B cell (primary cell): ENCODE results near the gene MAD1L1. TPM values are rescaled to one million over a fixed set of nuclear protein-coding genes. Genes with fewer than 3 reads are reported as not detected.

Experiments
- ATAC-seq: fragments of 200-7000 bp; cut with Tn5 transposase; one replicate; pipeline ENCODE4 v1.10.0; 2021; ENCODE audit warnings: low read depth, mild to moderate bottlenecking, moderate number of reproducible peaks, moderate library complexity
- CTCF ChIA-PET: fragments of 350-600 bp; sonication (Branson Sonifier 250); formaldehyde crosslinking; loops from one replicate; lab custom pipeline; 2021; ENCODE audit warnings: antibody characterized with exemption, inconsistent platforms; lab: Charles Lee
- POLR2A ChIA-PET: fragments of 350-600 bp; sonication (Branson Sonifier 250); formaldehyde crosslinking; loops from one replicate; lab custom pipeline; 2021; ENCODE audit warnings: antibody characterized with exemption; lab: Charles Lee
- DNase-seq: peaks from one replicate; pipeline ENCODE4 v3.0.0; 2013
- H2AFZ ChIP-seq: 2 replicates; pipeline ENCODE4 v1.6.1; 2012; ENCODE audit warnings: mild to moderate bottlenecking, low read depth, low read length; ENCODE audit not compliant: insufficient read depth, poor library complexity, severe bottlenecking
- H3K27ac ChIP-seq, 2 donors: 1 replicate in 1 of 2; 2 replicates in 1 of 2; pipeline ENCODE4 v1.5.1; 2012 to 2013; ENCODE audit warnings: low read length in 2 of 2, mild to moderate bottlenecking in 2 of 2, moderate library complexity in 1 of 2
- H3K27me3 ChIP-seq, 4 experiments: fragments of 200-600 bp in 1 of 4; sonication (generic) in 1 of 4; replicated peaks in 1 of 4; 1 replicate in 2 of 4; 2 replicates in 2 of 4; pipeline versions ENCODE4 v1.6.1 to v1.7.0; 2013 to 2016; ENCODE audit warnings: low read length in 3 of 4, mild to moderate bottlenecking in 2 of 4, mixed read lengths in 1 of 4, moderate library complexity in 1 of 4; ENCODE audit not compliant: insufficient read depth in 4 of 4, control insufficient read depth in 3 of 4; ENCODE audit errors: control extremely low read depth in 1 of 4
- H3K36me3 ChIP-seq, 2 experiments: replicated peaks in 1 of 2; 1 replicate in 1 of 2; 2 replicates in 1 of 2; pipeline versions ENCODE4 v1.6.1 to v1.7.1; 2013; ENCODE audit warnings: low read length in 1 of 2; ENCODE audit not compliant: insufficient read depth in 2 of 2, control insufficient read depth in 1 of 2; ENCODE audit errors: control extremely low read depth in 1 of 2, extremely low read depth in 1 of 2
- H3K4me1 ChIP-seq, 2 donors: fragments of 200-600 bp in 1 of 2; sonication (generic) in 1 of 2; 1 replicate in 1 of 2; 2 replicates in 1 of 2; pipeline versions ENCODE4 v1.5.1 to v1.6.1; 2013 to 2017; ENCODE audit warnings: low read length in 2 of 2; ENCODE audit not compliant: control insufficient read depth in 2 of 2, insufficient read depth in 2 of 2
- H3K4me2 ChIP-seq: replicated peaks from 2 replicates; pipeline ENCODE3; 2012; ENCODE audit warnings: mild to moderate bottlenecking, low read depth, low read length; ENCODE audit not compliant: poor library complexity, severe bottlenecking
- H3K4me3 ChIP-seq, 5 experiments: fragments of 200-600 bp in 1 of 5; sonication (generic) in 1 of 5; 1 replicate in 3 of 5; 2 replicates in 2 of 5; pipeline versions ENCODE4 v1.5.1 to v1.7.0; 2011 to 2016; ENCODE audit warnings: low read length in 4 of 5, mild to moderate bottlenecking in 4 of 5, low read depth in 2 of 5, control low read depth in 1 of 5, moderate library complexity in 1 of 5; ENCODE audit not compliant: insufficient read depth in 1 of 5; ENCODE audit errors: control extremely low read depth in 1 of 5, extremely low read depth in 1 of 5
- H3K79me2 ChIP-seq: fragments of 200-600 bp; sonication (generic); one replicate; pipeline ENCODE4 v1.6.0; 2016; ENCODE audit warnings: low read length; ENCODE audit not compliant: control insufficient read depth, insufficient read depth
- H3K9ac ChIP-seq: fragments of 200-600 bp; sonication (generic); 2 replicates; pipeline ENCODE4 v1.6.1; 2017; ENCODE audit warnings: mild to moderate bottlenecking, low read length, moderate library complexity
- H3K9me3 ChIP-seq, 3 donors: one replicate each; pipeline versions ENCODE4 v1.6.1 to v1.7.1; 2013; ENCODE audit warnings: low read length in 2 of 3; ENCODE audit not compliant: control insufficient read depth in 2 of 3, insufficient read depth in 1 of 3; ENCODE audit errors: control extremely low read depth in 1 of 3
- H4K20me1 ChIP-seq: 2 replicates; pipeline ENCODE4 v1.6.0; 2012; ENCODE audit warnings: mild to moderate bottlenecking, low read length; ENCODE audit not compliant: insufficient read depth, control insufficient read depth, poor library complexity, severe bottlenecking
- H3K27ac Mint-ChIP-seq: one replicate; pipeline ENCODE4 v1.8.0; 2021; ENCODE audit warnings: mixed read lengths
- H3K27me3 Mint-ChIP-seq: one replicate; pipeline ENCODE4 v1.8.0; 2021; ENCODE audit warnings: mixed read lengths
- H3K4me1 Mint-ChIP-seq: one replicate; pipeline ENCODE4 v1.8.0; 2021; ENCODE audit warnings: mixed read lengths
- H3K4me3 Mint-ChIP-seq: one replicate; pipeline ENCODE4 v1.8.0; 2021; ENCODE audit warnings: mixed read lengths
- H3K9me3 Mint-ChIP-seq: one replicate; pipeline ENCODE4 v1.8.0; 2022; ENCODE audit warnings: mixed read lengths; ENCODE audit not compliant: insufficient read depth
- EZH2 ChIP-seq: IDR thresholded peaks from 2 replicates; pipeline ENCODE4 v1.6.1; 2012; ENCODE audit warnings: borderline replicate concordance, low read depth, mild to moderate bottlenecking, moderate library complexity, low read length; ENCODE audit not compliant: insufficient read depth, poor library complexity, severe bottlenecking
- WGBS: methylation state at CpG from one replicate; pipeline ENCODE4 v1.1.5; 2013; ENCODE audit warnings: missing lambda C conversion rate; ENCODE audit not compliant: insufficient coverage; 5-methylcytosine and 5-hydroxymethylcytosine counted together
- intact Hi-C: fragments of 100-400 bp; cut with micrococcal nuclease; formaldehyde crosslinking; loops from one replicate; pipeline ENCODE4 v1.10.0; 2022
- polyA plus RNA-seq: library from polyadenylated mRNA; depleted of rRNA; stranded (reverse); fragments of >200 nt; gene quantifications from 2 replicates; pipeline ENCODE4 v1.2.3, GENCODE V29; 2012
- total RNA-seq, 2 donors: library from RNA; stranded (reverse); fragments of 120-200 nt in 1 of 2; gene quantifications; 1 replicate in 1 of 2; 2 replicates in 1 of 2; pipeline versions ENCODE4 v1.2.3 to v1.2.4, GENCODE V29; 2013 to 2022
- TF ChIP-seq, protein P1 (sequence below): fragments of 200-600 bp; IDR thresholded peaks from one replicate; pipeline ENCODE4 v1.8.0; 2022; ENCODE audit warnings: antibody characterized with exemption, mild to moderate bottlenecking

The MAD1L1 gene
- total and polyA plus RNA-seq, 2 donors (not counting 1 experiment from before 2014, with no cell fraction given): 86.7 to 110 TPM

DNA sequence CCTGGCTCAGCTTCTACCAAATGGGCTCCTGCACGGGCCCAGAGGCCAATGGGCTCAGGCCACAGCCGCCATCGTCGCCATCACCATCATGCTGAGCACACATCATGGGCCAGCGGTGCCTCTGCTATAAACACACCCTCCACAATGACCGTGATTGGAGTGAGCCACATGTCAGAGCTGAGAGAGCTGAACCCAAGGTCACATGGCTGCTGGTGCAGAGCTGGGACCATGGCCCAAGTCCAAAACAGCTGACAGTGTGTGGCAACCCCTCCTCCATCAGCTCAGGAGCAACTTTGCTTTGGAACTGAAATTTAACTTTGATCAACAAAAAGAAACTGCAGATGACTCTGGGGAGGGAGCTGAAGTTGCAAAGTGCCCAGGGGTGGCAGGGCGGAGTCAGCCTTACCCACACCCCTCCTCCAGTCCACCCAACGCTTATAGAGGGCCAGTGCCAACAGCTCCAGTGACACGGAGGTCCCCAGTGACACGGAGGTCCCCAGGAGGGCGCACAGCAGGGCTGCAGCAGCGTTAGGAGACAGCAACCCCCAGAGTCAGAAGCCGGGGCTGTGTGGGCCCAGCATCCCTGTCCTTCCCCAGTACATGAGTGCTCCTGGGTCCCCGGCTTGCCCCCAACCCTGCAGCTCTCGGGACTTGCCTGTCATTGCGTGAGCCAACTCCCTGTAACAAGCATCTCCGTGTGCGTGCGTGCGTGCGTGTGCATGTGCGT, 313.0 kb downstream of the MAD1L1 start:
- peaks cover 34% of the 10 kb centered on the region for H3K4me1 Mint-ChIP-seq
- 26% methylated on average over 22 of the region's 22 CpGs for WGBS

More for the DNA sequence above, 313.0 kb downstream of the MAD1L1 start:
- H3K4me1 ChIP-seq: peaks cover 26 to 32% of the 10 kb centered on the region in 2 donors
- no peaks in the 10 kb centered on the region for H3K9me3 ChIP-seq
- peak overlapping the region; percentile 88 for H3K4me2 ChIP-seq
- Mint-ChIP-seq H3K27ac (peak overlapping the region; percentile 66), H3K4me3 (peak overlapping the region; percentile 88), H3K9me3 (no peaks in the 10 kb centered on the region), H3K27me3 (no peaks in the 10 kb centered on the region)
- peak overlapping the region in 1 of 2 donors; percentile 19 for H3K27ac ChIP-seq
- ATAC-seq: peak; percentile 38
- no peaks in the 10 kb centered on the region for H3K27me3 ChIP-seq
- DNase-seq: no peak
- CTCF ChIA-PET: interaction anchor here (1.0 to 1.4 kb wide), 2 partner anchors 14 to 87 kb away, joined by 3 read pairs; no protein-coding TSS in a partner anchor
- peak overlapping the region; percentile 4 to 46 (median 39) for H3K4me3 ChIP-seq
- POLR2A ChIA-PET: interaction anchor here (0.6 to 1.1 kb wide), 3 partner anchors 14 to 180 kb away, joined by 3 to 8 read pairs (median 3); no protein-coding TSS in a partner anchor
- peak overlapping the region; percentile 52 for H3K9ac ChIP-seq
- peaks cover 81% of the 10 kb centered on the region for H4K20me1 ChIP-seq
- peak overlapping the region; percentile 6 for H2AFZ ChIP-seq
- H3K36me3 ChIP-seq: peaks cover 0 to 18% of the 10 kb centered on the region in 2 experiments
- TF ChIP-seq, protein P1, sequence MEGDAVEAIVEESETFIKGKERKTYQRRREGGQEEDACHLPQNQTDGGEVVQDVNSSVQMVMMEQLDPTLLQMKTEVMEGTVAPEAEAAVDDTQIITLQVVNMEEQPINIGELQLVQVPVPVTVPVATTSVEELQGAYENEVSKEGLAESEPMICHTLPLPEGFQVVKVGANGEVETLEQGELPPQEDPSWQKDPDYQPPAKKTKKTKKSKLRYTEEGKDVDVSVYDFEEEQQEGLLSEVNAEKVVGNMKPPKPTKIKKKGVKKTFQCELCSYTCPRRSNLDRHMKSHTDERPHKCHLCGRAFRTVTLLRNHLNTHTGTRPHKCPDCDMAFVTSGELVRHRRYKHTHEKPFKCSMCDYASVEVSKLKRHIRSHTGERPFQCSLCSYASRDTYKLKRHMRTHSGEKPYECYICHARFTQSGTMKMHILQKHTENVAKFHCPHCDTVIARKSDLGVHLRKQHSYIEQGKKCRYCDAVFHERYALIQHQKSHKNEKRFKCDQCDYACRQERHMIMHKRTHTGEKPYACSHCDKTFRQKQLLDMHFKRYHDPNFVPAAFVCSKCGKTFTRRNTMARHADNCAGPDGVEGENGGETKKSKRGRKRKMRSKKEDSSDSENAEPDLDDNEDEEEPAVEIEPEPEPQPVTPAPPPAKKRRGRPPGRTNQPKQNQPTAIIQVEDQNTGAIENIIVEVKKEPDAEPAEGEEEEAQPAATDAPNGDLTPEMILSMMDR: no peak
- no peak for TF ChIP-seq EZH2
- peaks cover 83% of the 10 kb centered on the region for H3K79me2 ChIP-seq
- intact Hi-C loops: loop anchor here (1.0 to 10.0 kb wide), 3 partner anchors 21 to 185 kb away; no protein-coding TSS in a partner anchor
